Astrocyte of the spinal cord (primary cell): ENCODE data around the gene SMAD7.

ENCODE experiments used
- DNase-seq: peaks from one replicate; pipeline ENCODE4 v3.0.0; 2011; ENCODE audit warnings: low read depth, low spot score
- H3K4me3 ChIP-seq: 2 replicates; pipeline ENCODE4 v1.5.1; 2011; ENCODE audit warnings: low read depth, mild to moderate bottlenecking, low read length, moderate library complexity
- in situ Hi-C: cut with HindIII; loops from 2 replicates; pipeline ENCODE4 v1.10.0; 2017; ENCODE audit warnings: low sequenced_read_pairs
- TF ChIP-seq, protein P1 (sequence below): IDR thresholded peaks from 2 replicates; pipeline ENCODE4 v1.5.1; 2012; ENCODE audit warnings: low read depth, mild to moderate bottlenecking, low read length, inconsistent platforms

The SMAD7 gene

DNA sequence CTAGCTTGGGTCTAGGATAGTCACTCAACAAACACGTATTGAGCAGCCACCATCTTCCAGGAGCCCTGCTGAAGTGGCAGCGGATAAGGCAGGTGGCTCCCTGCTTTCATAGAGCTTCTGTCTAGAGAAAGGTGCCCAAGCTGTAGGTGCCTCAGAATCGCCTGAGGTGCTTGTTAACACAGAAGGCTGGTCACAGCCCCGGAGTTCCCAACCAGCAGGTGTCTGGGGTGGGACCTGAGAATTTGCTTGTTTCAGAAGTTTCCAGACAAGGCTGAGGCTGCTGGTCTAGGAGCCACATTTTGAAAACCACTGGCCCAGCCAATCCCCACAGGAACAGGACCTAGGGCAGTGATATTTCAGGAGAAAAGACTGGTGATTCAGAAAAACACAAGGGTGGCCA is 45.3 kb upstream of the SMAD7 start:
- TF ChIP-seq, protein P1, sequence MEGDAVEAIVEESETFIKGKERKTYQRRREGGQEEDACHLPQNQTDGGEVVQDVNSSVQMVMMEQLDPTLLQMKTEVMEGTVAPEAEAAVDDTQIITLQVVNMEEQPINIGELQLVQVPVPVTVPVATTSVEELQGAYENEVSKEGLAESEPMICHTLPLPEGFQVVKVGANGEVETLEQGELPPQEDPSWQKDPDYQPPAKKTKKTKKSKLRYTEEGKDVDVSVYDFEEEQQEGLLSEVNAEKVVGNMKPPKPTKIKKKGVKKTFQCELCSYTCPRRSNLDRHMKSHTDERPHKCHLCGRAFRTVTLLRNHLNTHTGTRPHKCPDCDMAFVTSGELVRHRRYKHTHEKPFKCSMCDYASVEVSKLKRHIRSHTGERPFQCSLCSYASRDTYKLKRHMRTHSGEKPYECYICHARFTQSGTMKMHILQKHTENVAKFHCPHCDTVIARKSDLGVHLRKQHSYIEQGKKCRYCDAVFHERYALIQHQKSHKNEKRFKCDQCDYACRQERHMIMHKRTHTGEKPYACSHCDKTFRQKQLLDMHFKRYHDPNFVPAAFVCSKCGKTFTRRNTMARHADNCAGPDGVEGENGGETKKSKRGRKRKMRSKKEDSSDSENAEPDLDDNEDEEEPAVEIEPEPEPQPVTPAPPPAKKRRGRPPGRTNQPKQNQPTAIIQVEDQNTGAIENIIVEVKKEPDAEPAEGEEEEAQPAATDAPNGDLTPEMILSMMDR: no peak
- no peak for DNase-seq
- no peak overlapping the region for H3K4me3 ChIP-seq
- in situ Hi-C loops: no loop called here

DNA sequence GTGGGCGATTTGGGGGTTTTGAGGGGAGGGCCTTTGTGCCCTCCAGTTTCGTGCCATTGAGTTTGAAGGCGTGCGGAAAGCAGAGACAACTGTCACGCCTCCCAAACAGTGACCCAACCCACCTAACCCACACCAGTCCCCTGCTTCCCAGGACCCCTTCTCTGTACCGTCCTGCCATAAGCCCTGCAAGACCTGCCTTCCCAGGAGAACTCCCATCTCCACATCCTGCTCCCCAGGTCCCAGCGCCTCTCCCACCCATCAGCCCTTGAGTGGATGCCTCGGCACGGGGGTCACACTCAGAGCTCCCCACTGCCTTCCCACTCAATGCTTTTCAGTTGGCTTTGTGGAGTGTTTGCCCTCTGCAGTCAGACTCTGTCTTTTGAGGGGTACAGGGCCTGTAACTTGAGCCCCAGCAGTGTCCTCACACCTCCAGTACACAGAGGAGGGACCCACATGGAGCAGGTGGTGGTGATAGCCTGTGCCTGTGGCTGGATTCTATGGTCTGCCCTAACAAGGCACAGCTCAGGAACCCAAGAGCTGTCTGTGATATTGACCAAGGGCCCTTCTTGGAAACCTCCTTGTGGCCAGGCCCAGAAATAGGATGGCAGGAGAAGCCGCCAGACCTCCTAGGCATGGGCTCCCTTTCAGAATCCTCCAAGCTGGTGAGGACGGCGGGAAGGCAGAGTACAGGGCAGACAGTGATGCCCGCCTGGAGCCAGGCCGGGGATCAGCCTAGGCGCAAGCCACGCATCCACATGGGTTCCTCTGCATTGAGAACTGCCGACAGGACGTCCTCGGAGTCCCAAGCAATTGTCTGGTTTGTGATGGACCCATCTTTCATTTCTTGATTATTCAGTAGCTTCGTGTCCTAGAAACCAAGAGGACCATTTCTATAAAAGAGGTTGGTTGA is 44.4 kb upstream of the SMAD7 start:
- H3K4me3 ChIP-seq: no peak overlapping the region
- TF ChIP-seq, protein P1: no peak
- no peak for DNase-seq
- in situ Hi-C loops: no loop called here

DNA sequence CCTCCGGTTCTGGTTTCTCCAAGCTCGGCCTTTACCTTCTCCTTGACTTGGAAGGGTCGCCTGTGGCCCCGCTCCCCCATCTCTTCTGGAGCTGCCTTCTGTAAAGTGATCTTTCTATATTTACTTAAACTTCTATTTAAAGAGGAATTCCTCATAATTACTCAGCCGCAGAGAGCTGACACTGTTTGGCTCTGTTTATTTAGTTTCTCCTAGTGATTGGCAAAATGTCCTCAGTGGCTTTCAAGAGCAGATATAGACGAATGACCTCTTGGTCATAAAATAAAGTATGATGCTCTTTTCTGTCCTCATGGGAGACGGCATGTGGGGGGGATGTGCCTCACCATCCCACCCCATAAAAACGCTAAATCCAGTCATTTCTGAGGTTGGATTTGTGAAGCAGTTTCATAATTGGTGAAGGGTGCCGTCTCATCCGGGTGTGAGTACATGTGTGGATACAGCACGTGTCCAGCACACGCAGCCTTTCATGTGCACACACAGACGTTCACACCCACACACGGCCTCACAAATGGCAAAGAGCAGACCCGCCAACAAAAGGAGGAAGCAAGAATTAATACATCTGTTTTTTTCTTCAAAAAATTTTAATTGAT is 43.4 kb upstream of the SMAD7 start:
- in situ Hi-C loops: no loop called here
- TF ChIP-seq, protein P1: no peak
- peak; percentile 88 for DNase-seq
- no peak overlapping the region for H3K4me3 ChIP-seq

DNA sequence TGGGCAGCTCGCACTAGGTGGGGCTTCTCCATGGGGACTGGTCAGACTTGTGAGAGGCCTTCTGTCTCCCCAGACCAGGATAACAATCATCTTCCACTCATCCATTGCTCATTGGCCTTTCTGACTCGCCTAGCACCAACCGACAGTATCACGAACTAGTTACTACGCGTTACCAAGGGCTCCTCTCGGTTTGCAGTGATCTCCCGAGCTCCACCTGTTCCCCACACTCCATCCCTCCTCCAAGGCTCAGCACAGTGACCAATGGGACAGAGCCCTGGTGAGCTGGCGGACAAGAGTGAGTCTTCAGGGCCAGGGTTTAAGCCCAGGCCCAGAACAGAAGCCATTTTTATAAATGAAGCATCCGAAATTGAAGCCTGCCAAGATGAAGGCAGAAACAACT is 42.8 kb upstream of the SMAD7 start:
- in situ Hi-C loops: no loop called here
- no peak for DNase-seq
- TF ChIP-seq, protein P1: no peak
- no peak overlapping the region for H3K4me3 ChIP-seq

DNA sequence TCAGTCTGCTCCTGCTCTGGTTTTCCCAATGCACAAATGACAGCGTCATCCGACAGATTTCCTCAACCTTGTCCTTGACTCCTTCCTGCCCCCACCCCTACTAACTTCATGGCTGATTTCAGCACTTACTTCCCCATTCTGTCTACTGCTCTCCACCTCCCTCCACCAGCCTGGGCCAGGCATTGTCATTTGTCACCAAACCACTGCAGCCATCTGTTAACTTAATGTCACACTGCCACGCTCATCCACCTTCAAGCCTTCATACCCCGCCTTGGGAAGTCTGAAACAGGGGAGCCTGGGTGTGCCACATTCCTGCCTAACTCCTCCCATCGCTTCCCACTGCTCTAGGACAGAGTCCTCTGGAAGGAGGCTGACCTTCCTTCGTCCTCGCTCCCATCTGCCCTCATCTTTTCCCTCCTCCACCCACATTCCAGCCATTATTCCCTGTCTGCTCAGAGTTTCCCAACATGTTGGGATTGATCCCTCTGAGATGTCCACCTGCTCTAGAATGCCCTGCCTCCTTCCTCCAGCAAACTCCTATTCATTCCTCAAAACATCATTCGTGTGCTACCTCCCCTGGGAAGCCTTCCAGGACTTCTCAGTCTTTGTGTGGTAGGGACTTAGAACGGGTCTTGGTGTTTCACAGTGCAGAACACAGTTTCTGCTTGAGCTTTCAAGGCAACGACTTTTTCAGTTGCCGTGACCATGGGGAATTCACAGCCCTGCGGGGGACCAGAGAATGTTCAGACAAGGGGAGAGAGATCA is 42.2 kb upstream of the SMAD7 start:
- DNase-seq: no peak
- TF ChIP-seq, protein P1: no peak
- no peak overlapping the region for H3K4me3 ChIP-seq
- in situ Hi-C loops: no loop called here

DNA sequence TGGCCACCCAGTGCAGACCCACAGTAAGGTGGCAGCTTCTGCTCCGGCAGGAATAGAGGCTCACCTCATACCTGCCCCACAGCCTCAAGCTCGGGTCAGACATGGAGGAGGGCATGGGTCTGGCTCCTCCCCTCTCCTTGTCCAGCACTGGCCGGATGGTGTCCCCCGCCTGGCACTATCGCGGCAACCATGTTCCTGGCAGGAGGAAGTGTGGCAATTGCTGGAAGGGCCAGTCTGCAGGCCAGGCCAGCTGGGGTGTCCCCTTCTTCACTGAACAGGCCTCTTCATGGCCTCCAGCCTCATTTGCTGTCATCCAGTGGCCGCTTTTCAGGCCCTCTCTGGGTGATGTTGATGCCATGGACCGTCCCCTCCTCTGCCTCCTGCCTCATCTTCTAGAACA is 41.4 kb upstream of the SMAD7 start:
- DNase-seq: no peak
- TF ChIP-seq, protein P1: no peak
- H3K4me3 ChIP-seq: no peak overlapping the region
- in situ Hi-C loops: no loop called here
